GM18526 (cell line): ENCODE measurements around the gene S100A11.

Experiments used
- POLR2A ChIP-seq: IDR thresholded peaks from 3 replicates; pipeline ENCODE4 v1.6.1; 2011; ENCODE audit not compliant: insufficient read length; ENCODE audit errors: extremely low read depth

Gene S100A11

GRCh38 chr1:152020849-152021248, 16.0 kb downstream of the S100A11 start:
- no peak for TF ChIP-seq POLR2A

GRCh38 chr1:152018537-152018936, 18.3 kb downstream of the S100A11 start:
- no peak for TF ChIP-seq POLR2A

GRCh38 chr1:152015766-152016165, 21.0 kb downstream of the S100A11 start:
- TF ChIP-seq POLR2A = no peak

GRCh38 chr1:152014943-152015342, 21.9 kb downstream of the S100A11 start:
- no peak for TF ChIP-seq POLR2A

GRCh38 chr1:152013664-152014237, 23.1 kb downstream of the S100A11 start:
- TF ChIP-seq POLR2A = no peak

- TF ChIP-seq POLR2A = no peak
Measured at GRCh38 chr1:152009691-152010090, 27.1 kb downstream of the S100A11 start.

GRCh38 chr1:152007047-152007446, 29.8 kb downstream of the S100A11 start:
- TF ChIP-seq POLR2A = no peak

- TF ChIP-seq POLR2A = no peak
Measured at GRCh38 chr1:152005360-152005912, 31.4 kb downstream of the S100A11 start.

GRCh38 chr1:152003846-152004442, 32.9 kb downstream of the S100A11 start:
- TF ChIP-seq POLR2A = no peak

- no peak for TF ChIP-seq POLR2A
Measured at GRCh38 chr1:152002960-152003359, 33.8 kb downstream of the S100A11 start.

- no peak for TF ChIP-seq POLR2A
Measured at GRCh38 chr1:152001631-152002584, 34.9 kb downstream of the S100A11 start.

- no peak for TF ChIP-seq POLR2A
Measured at GRCh38 chr1:152000964-152001630, 35.7 kb downstream of the S100A11 start.

- TF ChIP-seq POLR2A = no peak
Measured at GRCh38 chr1:151998611-151999362, 38.0 kb downstream of the S100A11 start.

- no peak for TF ChIP-seq POLR2A
Measured at GRCh38 chr1:151997284-151997570, 39.6 kb downstream of the S100A11 start.

GRCh38 chr1:151995774-151996173, 41.0 kb downstream of the S100A11 start:
- no peak for TF ChIP-seq POLR2A
